GM18505 (cell line): ENCODE measurements around the gene ILKAP.

Source experiments
- ATAC-seq: cut with Tn5 transposase; IDR thresholded peaks from one replicate; pipeline ENCODE4 v1.9.1; 2021; ENCODE audit not compliant: unreplicated experiment
- POLR2A ChIP-seq: IDR thresholded peaks from 4 replicates; pipeline ENCODE4 v1.6.1; 2011; ENCODE audit warnings: borderline replicate concordance; ENCODE audit not compliant: insufficient read depth, insufficient read length; ENCODE audit errors: extremely low read depth

ILKAP gene

DNA sequence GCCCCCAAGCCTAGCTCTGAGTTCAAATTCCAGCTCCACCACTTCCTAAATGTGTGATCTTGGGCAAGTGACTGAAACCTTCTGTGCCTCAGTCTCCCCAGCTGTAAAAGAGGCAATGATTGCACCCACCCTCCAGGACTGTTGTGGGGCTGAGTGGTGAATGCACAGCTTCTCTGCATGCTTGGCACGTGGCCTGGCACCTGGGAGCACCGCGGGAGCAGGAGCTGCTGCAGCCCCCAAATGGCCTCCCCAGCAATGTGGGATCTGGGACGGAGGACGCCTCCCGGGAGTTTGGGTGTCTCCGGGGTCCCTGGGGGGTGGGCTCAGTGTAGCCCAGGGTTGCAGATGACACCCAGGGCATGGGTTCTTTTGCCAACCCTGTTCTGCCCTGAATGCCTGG lies 63.5 kb downstream of the ILKAP start:
- no peak for TF ChIP-seq POLR2A

DNA sequence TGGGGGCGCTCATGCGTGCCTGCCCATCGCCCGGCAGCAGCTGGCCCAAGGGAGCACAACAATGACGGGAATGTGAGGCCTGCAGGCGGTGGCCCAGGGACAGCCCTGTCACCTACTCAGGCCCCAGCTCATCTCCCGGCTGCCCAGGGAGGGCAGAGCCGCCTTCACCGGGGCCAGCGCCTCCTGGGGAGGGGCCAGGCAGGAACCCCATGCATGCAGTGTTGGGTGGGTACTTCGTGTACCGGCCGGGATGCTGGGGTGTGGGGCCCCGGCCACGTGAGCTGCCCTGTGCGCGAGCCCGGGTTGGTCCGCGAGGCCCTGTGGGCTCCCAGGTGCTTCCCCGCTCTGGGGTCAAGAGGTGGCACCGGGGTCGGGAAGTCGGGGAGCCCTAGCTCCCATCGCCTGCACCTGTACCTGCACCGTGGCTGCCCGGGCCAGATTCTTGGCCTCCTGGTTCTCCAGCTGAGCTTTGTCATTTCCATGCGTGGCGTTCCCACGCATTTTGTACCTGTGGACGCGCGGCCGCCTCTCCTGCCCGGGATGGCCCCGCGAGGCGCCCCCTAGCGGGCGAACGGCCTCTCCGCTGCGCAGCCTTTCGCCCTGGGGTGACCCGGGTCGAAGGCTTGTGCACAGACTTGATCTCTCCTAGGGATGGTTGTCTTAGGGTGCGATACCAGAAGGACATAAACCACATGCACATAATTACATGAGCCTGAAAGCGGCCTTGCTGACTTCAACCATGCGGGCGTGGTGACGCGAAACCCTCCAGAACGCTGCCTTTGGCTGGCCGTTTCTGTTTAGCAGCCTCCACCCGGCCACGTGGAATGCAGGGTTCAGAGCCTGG lies 64.1 kb downstream of the ILKAP start:
- TF ChIP-seq POLR2A, result no peak
- ATAC-seq, result no peak

More for the DNA sequence above, 63.5 kb downstream of the ILKAP start:
- ATAC-seq, result no peak

DNA sequence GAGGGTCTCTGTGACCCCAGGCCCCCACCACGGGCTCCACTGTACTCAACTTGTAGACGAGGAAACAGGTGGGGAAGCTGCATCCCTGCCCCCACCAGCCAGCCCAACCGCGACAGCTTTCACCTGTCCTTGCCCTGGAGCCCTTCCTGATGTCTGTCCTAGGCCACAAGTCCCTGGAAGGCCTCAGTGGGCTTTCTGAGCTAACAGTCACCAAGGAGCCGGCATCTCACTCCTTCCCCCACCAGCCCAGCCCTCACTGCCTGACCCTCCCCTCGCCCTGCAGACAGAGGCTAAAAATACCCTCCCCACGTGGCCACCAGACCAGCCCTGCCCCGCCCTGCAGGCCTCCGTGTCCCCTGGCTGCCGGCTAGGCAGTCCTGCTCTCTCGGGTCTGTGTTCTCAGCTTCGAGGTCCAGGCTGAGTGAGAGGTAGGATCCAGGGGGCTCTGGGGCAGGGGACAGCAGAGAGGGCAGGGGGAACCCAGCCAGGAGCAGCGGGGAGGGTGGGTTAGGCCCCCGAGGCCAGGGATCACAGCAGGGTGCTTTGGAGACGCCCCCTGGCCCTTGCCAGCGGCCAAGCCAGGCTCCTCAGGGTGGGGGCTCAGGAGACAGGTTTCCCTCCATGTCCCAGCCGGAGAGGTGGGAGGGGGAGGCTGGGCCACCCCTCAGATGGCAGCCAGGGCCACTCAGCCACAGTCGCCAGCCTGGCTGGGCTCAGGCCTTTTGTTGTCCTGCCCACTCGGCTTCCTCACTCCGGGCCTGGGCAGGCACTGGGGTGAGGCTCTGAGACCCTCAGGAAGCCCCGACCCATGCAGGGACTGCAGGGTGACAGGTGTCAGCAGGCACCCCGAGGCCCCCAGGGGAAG lies 64.9 kb downstream of the ILKAP start, which contains the start of gene KLHL30:
KLHL30 (plus strand) TSS at position 338 of the 865 bp plus-strand sequence. CDS start 2,087 bp downstream, outside the sequence.
- no peak for TF ChIP-seq POLR2A
- ATAC-seq, result no peak

DNA sequence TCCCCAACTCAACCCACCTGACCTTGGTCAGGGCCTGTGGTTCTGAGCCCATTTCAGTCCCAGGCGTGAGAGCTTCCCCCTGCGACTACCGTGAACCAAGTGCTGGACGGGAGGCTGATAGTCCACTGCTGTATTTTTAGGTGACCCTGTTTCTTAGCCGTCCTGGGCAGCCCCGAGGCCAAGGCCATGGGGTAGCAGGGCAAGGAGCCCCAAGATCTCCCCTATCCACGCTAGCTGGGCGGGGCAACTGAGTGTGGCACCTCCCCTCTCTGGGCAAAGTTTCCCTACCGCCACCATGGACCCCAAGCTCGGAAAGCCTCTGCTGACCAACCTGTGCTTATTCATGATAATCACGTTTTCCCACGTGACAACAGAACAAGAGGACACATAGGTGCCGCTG lies 65.6 kb downstream of the ILKAP start:
- no peak for ATAC-seq
- no peak for TF ChIP-seq POLR2A

DNA sequence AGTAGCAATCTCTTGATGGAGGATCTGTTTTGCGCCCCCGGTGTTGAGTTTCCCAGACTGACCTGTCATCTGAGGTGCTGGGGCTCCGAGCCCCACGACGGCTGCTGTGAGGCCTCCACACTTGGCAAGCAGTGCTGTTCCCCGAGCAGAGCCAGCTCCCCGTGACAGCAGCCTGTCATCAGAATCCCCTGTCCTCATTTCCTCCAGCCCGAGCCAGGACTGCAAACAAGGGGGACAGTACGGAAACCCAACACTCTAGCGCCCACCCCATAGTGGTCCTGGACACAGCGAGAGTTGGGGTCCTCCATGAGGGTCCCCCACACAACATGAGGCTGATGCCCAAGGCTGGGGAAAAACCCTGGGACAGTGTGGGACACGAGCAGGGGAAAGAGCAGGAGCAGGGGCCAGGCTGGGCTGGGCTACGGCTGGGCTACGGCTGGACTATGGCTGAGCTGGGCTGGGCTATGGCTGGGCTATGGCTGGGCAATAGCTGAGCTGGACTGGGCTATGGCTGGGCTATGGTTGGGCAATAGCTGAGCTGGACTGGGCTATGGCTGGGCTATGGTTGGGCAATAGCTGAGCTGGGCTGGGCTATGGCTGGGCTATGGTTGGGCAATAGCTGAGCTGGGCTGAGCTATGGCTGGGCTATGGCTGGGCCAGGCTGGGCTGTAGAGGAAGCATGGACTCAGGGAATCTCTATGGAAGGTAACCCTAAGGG lies 66.5 kb downstream of the ILKAP start:
- TF ChIP-seq POLR2A, result no peak
- ATAC-seq, result no peak

DNA sequence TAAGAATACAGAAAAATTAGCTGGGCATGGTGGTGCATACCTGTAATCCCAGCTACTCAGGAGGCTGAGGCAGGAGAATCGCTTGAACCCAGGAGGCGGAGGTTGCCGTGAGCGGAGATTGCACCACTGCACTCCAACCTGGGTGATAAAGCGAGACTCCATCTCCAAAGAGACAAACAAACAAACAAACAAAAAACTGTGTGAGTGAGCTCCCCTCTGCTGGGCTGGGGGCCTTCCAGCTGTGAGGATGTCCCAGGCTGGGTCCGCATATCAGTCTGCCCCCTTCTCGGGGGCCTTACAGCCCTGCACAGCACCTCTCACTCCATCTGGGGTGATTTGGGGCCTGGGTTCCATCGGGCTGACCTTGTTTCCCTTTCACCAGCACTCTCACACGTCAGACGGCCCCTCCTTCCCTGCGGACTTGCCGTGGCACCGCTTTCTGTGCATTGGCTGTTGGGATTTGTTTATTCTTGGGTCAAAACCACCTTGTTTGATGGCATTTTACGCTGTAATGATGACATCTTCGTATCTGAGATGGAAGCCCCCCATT lies 67.8 kb downstream of the ILKAP start:
- ATAC-seq, result no peak
- TF ChIP-seq POLR2A, result no peak

DNA sequence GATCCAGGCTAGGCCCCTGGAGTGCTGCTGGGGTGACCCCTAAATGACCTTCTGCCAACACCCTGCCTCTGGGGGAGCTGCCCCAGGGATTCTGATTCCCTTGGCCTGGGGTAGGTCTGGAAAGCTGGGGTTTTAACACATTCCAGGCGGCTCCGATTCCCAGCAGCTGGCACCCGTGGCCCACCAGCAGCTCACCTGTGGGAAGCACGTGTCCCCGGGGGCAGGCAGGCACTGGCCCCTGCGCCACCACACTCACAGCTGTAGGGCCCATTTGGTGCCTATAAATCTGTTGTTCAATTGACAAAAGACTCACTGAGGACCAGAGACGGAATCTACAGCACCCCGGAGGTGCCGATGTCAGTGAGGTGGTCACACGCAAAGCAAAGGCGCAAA lies 69.1 kb downstream of the ILKAP start:
- no peak for ATAC-seq
- no peak for TF ChIP-seq POLR2A

DNA sequence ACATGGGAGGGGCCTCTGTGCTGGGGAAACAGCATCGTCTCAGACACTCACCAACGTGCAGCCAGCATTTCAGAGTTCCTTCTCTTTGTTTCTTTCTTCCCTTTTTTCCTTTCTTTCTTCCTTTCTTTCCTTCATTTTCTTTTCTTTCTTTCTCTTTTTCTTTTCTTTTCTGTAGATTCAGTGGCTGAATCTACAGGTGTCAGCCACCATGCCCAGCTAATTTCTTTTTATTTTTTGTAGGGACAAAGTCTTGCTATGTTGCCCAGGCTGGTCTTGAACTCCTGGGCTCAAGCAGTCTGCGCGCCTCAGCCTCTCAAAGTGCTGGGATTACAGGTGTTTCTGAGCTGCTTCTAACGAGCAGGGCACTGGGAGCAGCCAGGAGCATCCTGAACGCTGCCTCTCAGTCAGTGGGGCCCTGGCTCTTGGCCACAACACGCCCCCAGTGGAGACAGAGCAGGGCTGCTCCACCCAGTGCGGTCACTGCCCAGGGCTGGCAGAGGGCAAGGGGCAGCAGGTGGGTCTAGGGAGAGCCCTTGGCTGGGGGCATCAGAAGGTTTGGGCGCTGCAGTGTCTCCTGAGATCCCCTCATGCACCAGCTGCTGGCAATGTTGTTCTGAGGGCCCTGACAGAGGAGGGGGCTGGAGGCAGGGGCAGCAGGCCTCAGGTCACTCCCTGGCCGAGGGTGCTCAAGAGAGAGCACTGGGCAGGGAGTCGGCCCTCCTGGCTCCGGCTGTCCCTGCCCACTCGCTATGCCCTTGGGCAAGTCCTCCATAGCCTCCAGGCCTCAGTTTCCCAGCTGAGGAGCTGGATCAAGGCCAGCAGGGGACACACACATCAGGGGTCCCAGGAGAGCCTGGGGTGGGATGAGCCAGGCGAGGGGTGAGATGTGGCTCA lies 69.7 kb downstream of the ILKAP start:
- TF ChIP-seq POLR2A, result no peak
- ATAC-seq, result no peak

DNA sequence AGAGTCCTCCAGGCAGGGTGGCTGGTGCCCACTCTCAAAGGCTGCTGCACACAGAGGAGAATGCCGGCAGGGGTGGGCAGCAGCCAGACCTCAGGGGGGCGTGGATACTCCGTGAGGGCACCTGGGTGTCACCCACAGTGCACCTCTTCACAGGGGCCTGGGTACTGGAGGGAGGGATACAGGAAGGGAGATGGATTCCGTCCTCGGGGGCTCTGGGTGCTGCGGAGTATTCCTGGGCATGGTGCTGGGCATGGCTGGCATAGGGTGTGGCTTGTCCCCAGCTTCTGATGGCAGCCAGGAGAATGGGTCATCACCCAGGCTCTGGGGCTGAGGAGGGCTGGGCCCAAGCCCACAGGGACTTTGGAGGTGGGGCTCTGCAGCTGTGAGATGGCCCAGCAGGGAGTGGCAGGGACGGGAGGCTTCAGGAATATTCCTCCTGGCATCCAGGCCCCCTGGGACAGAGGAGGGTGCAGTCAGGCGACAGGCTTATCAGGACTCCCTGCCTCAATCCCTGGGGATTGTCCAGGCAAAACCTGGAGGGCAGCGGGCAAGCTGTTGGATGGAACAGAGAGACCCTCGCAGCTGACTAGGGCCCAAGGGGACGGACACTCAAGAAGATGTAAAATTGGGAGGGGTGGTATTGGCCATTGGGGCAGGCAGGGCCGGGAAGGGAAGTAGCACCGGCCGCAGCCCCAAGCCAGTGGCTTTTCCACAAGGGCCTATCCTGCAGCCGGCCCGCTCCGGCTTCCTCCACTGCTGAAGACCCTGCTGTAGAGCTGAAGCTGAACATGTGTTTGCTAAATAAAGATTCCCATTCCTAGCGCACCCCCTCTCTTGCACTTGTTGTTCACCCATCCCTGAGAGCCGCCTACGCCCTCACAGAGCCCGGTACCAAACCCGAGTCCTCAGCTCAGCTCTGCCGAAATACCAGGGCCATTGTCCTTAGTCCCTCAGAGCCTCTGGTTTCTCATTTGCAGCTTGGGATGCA lies 70.7 kb downstream of the ILKAP start:
- ATAC-seq, result no peak
- TF ChIP-seq POLR2A, result no peak

DNA sequence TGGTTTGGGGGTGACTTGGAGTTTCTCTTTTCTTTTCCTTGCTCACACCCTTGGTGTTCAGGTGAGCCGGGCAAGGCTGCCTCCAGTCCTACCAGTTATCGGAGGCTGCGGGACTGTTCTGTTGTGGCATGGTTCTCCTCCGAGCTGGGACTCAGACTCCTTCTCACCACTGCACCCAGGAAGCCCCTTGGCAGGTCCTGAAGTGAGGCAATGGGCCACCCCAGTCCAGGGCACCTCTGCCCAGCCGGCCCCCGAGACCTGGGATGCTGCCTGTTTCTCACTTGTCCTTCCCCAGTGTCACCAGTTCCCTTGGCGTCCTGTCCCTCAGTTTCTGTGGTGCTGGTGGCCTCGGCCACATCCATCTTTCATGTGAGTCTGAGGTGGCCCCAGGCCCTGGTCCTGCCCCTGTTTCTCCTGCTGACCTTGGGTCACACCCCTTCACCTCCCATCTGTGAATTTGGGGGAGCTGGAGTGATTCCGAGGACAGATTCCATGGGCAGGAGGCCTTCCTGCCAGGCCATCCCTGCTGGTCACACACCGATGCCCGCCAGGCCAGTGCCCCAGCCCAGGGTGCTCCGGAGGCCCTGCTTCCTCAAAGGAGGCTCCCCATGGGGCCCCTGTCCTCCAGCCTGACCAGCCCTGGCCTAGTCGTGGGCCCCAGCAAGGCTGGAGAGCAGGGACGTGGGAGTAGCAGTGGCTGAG lies 71.6 kb downstream of the ILKAP start:
- ATAC-seq, result no peak
- no peak for TF ChIP-seq POLR2A

DNA sequence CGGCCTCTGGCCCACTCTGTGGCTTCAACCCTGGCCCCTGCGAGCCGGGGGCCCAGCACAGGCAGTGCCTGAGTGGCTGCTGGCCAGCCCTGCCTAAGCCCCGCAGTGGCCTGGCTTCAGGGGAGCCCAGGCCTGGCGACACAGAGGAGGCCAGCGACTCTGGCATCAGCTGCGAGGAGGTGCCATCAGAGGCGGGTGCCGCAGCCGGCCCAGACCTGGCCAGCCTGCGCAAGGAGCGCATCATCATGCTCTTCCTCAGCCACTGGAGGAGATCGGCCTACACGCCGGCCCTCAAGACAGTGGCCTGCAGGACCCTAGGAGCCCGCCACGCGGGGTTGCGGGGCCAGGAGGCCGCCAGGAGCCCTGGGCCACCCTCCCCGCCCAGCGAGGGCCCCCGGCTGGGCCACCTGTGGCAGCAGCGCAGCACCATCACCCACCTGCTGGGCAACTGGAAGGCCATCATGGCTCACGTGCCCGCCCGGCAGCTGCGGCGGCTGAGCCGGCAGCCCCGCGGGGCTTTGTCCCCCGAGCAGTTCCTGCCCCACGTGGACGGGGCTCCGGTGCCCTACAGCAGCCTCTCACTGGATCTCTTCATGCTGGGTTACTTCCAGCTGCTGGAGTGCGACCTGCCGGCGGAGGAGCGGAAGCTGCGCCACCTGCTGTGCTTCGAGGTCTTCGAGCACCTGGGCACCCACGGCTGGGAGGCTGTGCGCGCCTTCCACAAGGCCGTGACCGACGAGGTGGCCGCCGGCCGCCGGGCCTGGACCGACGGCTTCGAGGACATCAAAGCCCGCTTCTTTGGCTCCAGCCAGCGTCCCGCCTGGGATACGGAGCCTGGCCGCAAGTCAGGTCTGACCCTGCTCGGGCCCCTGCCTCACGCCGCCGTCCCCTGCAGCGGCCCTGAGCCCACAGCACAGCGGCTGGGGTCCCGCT lies 72.5 kb downstream of the ILKAP start:
- TF ChIP-seq POLR2A, result no peak
- no peak for ATAC-seq
